ENCODE measurements around the gene SCART1. TPM values are rescaled to one million over a fixed set of nuclear protein-coding genes. Genes with fewer than 3 reads are reported as not detected.

SCART1 gene
- total RNA-seq, 1 experiment from 2014 or later: 0.37 TPM

- DNase-seq (ENCODE audit: low read depth, low spot score): no peak
- in situ Hi-C loops (cut with HindIII; ENCODE audit: low pct_unique_long_range_greater_than_20kb, low sequenced_read_pairs): no loop called here
Measured at GRCh38 chr10:133446979-133447378, 6.8 kb upstream of the SCART1 start.

GRCh38 chr10:133448120-133448519 is 5.6 kb upstream of the SCART1 start:
- in situ Hi-C loops (cut with HindIII; ENCODE audit: low pct_unique_long_range_greater_than_20kb, low sequenced_read_pairs): no loop called here

GRCh38 chr10:133451346-133451745 is 2.4 kb upstream of the SCART1 start:
- in situ Hi-C loops (cut with HindIII; ENCODE audit: low pct_unique_long_range_greater_than_20kb, low sequenced_read_pairs): no loop called here
- no peak for DNase-seq (ENCODE audit: low read depth, low spot score)

More at GRCh38 chr10:133448120-133448519, 5.6 kb upstream of the SCART1 start:
- DNase-seq (ENCODE audit: low read depth, low spot score): no peak

GRCh38 chr10:133452453-133452852 is 1.3 kb upstream of the SCART1 start:
- DNase-seq (ENCODE audit: low read depth, low spot score): peak; percentile 13
- in situ Hi-C loops (cut with HindIII; ENCODE audit: low pct_unique_long_range_greater_than_20kb, low sequenced_read_pairs): no loop called here

GRCh38 chr10:133454204-133454893 is 604 bp downstream of the SCART1 start:
- no peak for DNase-seq (ENCODE audit: low read depth, low spot score)
- in situ Hi-C loops (cut with HindIII; ENCODE audit: low pct_unique_long_range_greater_than_20kb, low sequenced_read_pairs): no loop called here

- no peak for DNase-seq (ENCODE audit: low read depth, low spot score)
- in situ Hi-C loops (cut with HindIII; ENCODE audit: low pct_unique_long_range_greater_than_20kb, low sequenced_read_pairs): no loop called here
Measured at GRCh38 chr10:133455196-133455595, 1.5 kb downstream of the SCART1 start.

- no peak for DNase-seq (ENCODE audit: low read depth, low spot score)
- in situ Hi-C loops (cut with HindIII; ENCODE audit: low pct_unique_long_range_greater_than_20kb, low sequenced_read_pairs): no loop called here
Measured at GRCh38 chr10:133455611-133456031, 1.9 kb downstream of the SCART1 start.

GRCh38 chr10:133456041-133456951 is 2.6 kb downstream of the SCART1 start:
- in situ Hi-C loops (cut with HindIII; ENCODE audit: low pct_unique_long_range_greater_than_20kb, low sequenced_read_pairs): no loop called here

GRCh38 chr10:133457100-133457841 is 3.5 kb downstream of the SCART1 start:
- no peak for DNase-seq (ENCODE audit: low read depth, low spot score)
- in situ Hi-C loops (cut with HindIII; ENCODE audit: low pct_unique_long_range_greater_than_20kb, low sequenced_read_pairs): no loop called here

More at GRCh38 chr10:133456041-133456951, 2.6 kb downstream of the SCART1 start:
- no peak for DNase-seq (ENCODE audit: low read depth, low spot score)

GRCh38 chr10:133458021-133458709 is 4.4 kb downstream of the SCART1 start:
- no peak for DNase-seq (ENCODE audit: low read depth, low spot score)
- in situ Hi-C loops (cut with HindIII; ENCODE audit: low pct_unique_long_range_greater_than_20kb, low sequenced_read_pairs): no loop called here

- DNase-seq (ENCODE audit: low read depth, low spot score): no peak
- in situ Hi-C loops (cut with HindIII; ENCODE audit: low pct_unique_long_range_greater_than_20kb, low sequenced_read_pairs): no loop called here
Measured at GRCh38 chr10:133458710-133459453, 5.1 kb downstream of the SCART1 start.

GRCh38 chr10:133459454-133460207 is 5.9 kb downstream of the SCART1 start:
- in situ Hi-C loops (cut with HindIII; ENCODE audit: low pct_unique_long_range_greater_than_20kb, low sequenced_read_pairs): no loop called here
- no peak for DNase-seq (ENCODE audit: low read depth, low spot score)

GRCh38 chr10:133460208-133460769 is 6.5 kb downstream of the SCART1 start:
- no peak for DNase-seq (ENCODE audit: low read depth, low spot score)
- in situ Hi-C loops (cut with HindIII; ENCODE audit: low pct_unique_long_range_greater_than_20kb, low sequenced_read_pairs): no loop called here

GRCh38 chr10:133461027-133461426 is 7.3 kb downstream of the SCART1 start:
- DNase-seq (ENCODE audit: low read depth, low spot score): no peak
- in situ Hi-C loops (cut with HindIII; ENCODE audit: low pct_unique_long_range_greater_than_20kb, low sequenced_read_pairs): no loop called here

- DNase-seq (ENCODE audit: low read depth, low spot score): no peak
- in situ Hi-C loops (cut with HindIII; ENCODE audit: low pct_unique_long_range_greater_than_20kb, low sequenced_read_pairs): no loop called here
Measured at GRCh38 chr10:133461841-133462240, 8.1 kb downstream of the SCART1 start.
